ENCODE data around the gene CNGA1. TPM values are rescaled to one million over a fixed set of nuclear protein-coding genes. Genes with fewer than 3 reads are reported as not detected.

The CNGA1 gene
- total and polyA plus RNA-seq, 8 donors: 0.67 to 3.2 (median 1.4) TPM

GRCh38 chr4:48038666-48039065, 22.2 kb upstream of the CNGA1 start:
- no peak for FAIRE-seq
- TF ChIP-seq CTCF (IDR thresholded peaks at IDR 0.05): no peak
- ATAC-seq: no peak

GRCh38 chr4:48037117-48037462, 20.6 kb upstream of the CNGA1 start:
- H3K4me3 ChIP-seq: no peak overlapping the region
- WGBS, 2 donors: 71 to 89% methylated on average over 2 of the region's 2 CpGs
- TF ChIP-seq CTCF (IDR thresholded peaks at IDR 0.05): no peak
- H3K4me1 ChIP-seq: peaks cover 11 to 17% (median 13%) of the 10 kb centered on the region in 3 donors
- no peaks in the 10 kb centered on the region for H3K27me3 ChIP-seq
- no peaks in the 10 kb centered on the region for H3K36me3 ChIP-seq
- FAIRE-seq (no peak), DNase-seq (no peak), ATAC-seq (no peak)
- H3K9me3 ChIP-seq: no peaks in the 10 kb centered on the region
- intact Hi-C loops (cut with DNase I): no loop called here
- H3K27ac ChIP-seq: no peak overlapping the region

More at GRCh38 chr4:48038666-48039065, 22.2 kb upstream of the CNGA1 start:
- WGBS, 2 donors: 7% methylated on average over 2 of the region's 2 CpGs
- no peak for DNase-seq
- intact Hi-C loops (cut with DNase I): no loop called here
- Histone ChIP-seq H3K4me3 (no peak overlapping the region), H3K4me1 (peaks cover 2 to 13% (median 4%) of the 10 kb centered on the region in 3 donors), H3K36me3 (no peaks in the 10 kb centered on the region), H3K27ac (no peak overlapping the region), H3K27me3 (no peaks in the 10 kb centered on the region), H3K9me3 (no peaks in the 10 kb centered on the region)

- WGBS, 2 donors: 87 to 90% methylated on average over 3 of the region's 3 CpGs
- no peaks in the 10 kb centered on the region for H3K9me3 ChIP-seq
- no peak overlapping the region for H3K27ac ChIP-seq
- FAIRE-seq (no peak), DNase-seq (no peak), ATAC-seq (no peak)
- intact Hi-C loops (cut with DNase I): no loop called here
- no peaks in the 10 kb centered on the region for H3K36me3 ChIP-seq
- H3K4me1 ChIP-seq: peaks cover 13 to 23% (median 18%) of the 10 kb centered on the region in 3 donors
- no peaks in the 10 kb centered on the region for H3K27me3 ChIP-seq
- TF ChIP-seq CTCF (IDR thresholded peaks at IDR 0.05): no peak
- no peak overlapping the region for H3K4me3 ChIP-seq
Observed at GRCh38 chr4:48035952-48036351, 19.5 kb upstream of the CNGA1 start.

- Histone ChIP-seq H3K36me3 (no peaks in the 10 kb centered on the region), H3K27me3 (no peaks in the 10 kb centered on the region), H3K27ac (no peak overlapping the region), H3K4me3 (no peak overlapping the region), H3K4me1 (peaks cover 13 to 23% (median 18%) of the 10 kb centered on the region in 3 donors), H3K9me3 (no peaks in the 10 kb centered on the region)
- DNase-seq: peak in 1 of 6 donors; percentile 32
- WGBS, 2 donors: 68 to 91% methylated on average over 1 of the region's 1 CpG
- intact Hi-C loops (cut with DNase I): no loop called here
- peak; percentile 19 to 49 (median 32) for TF ChIP-seq CTCF (IDR thresholded peaks at IDR 0.05)
- FAIRE-seq: no peak
- peak; percentile 46 to 78 (median 74) for ATAC-seq
Observed at GRCh38 chr4:48033825-48034413, 17.4 kb upstream of the CNGA1 start.

- ATAC-seq (peak in 2 of 4 donors; percentile 23 to 28), DNase-seq (no peak), FAIRE-seq (peak; percentile 26)
- H3K36me3 ChIP-seq: no peaks in the 10 kb centered on the region
- TF ChIP-seq CTCF (IDR thresholded peaks at IDR 0.05): no peak
- intact Hi-C loops (cut with DNase I): no loop called here
- H3K9me3 ChIP-seq: no peaks in the 10 kb centered on the region
- H3K27ac ChIP-seq: peak overlapping the region in 1 of 4 donors; percentile 13
- no peak overlapping the region for H3K4me3 ChIP-seq
- H3K4me1 ChIP-seq: peaks cover 13 to 23% (median 18%) of the 10 kb centered on the region in 3 donors
- no peaks in the 10 kb centered on the region for H3K27me3 ChIP-seq
Observed at GRCh38 chr4:48033412-48033811, 16.9 kb upstream of the CNGA1 start.

All from pancreas (tissue), 10 donors.